Left ventricle myocardium inferior (tissue), 1 donor: ENCODE measurements around the gene NCAPD2. TPM values are rescaled to one million over a fixed set of nuclear protein-coding genes. Genes with fewer than 3 reads are reported as not detected.
A peak's percentile ranks its signal among the peaks of the same experiment; 100 is the strongest.

Experiments used
- DNase-seq: peaks from one replicate; pipeline ENCODE4 v3.0.0-alpha.2; 2020
- H3K27ac ChIP-seq: fragments of 200-600 bp; replicated peaks from 2 replicates; pipeline ENCODE4 v1.8.0; 2021
- H3K27me3 ChIP-seq: fragments of 200-600 bp; 2 replicates; pipeline ENCODE4 v1.8.0; 2021; ENCODE audit warnings: low read depth
- H3K36me3 ChIP-seq: fragments of 200-600 bp; 2 replicates; pipeline ENCODE4 v1.8.0; 2021
- H3K4me1 ChIP-seq: fragments of 200-600 bp; 2 replicates; pipeline ENCODE4 v1.8.0; 2021
- H3K4me3 ChIP-seq: fragments of 200-600 bp; 2 replicates; pipeline ENCODE4 v1.8.0; 2021; ENCODE audit warnings: mild to moderate bottlenecking, moderate library complexity
- H3K9me3 ChIP-seq: fragments of 200-600 bp; replicated peaks from 2 replicates; pipeline ENCODE4 v1.8.0; 2021
- intact Hi-C: fragments of 100-400 bp; cut with micrococcal nuclease; formaldehyde crosslinking; loops from one replicate; pipeline ENCODE4 v1.11.0; 2022
- total RNA-seq: library from RNA; stranded (reverse); fragmentation: NEBNext Ultra II Directional; extraction: Animal tissue kit (Norgen Biotek cat#: 25700); gene quantifications from one replicate; pipeline ENCODE4 v1.2.1, GENCODE V29; 2021
- TF ChIP-seq, protein P1 (sequence below): fragments of 200-600 bp; IDR thresholded peaks from 2 replicates; pipeline ENCODE4 v1.8.0; 2021; ENCODE audit warnings: antibody characterized with exemption, mild to moderate bottlenecking, borderline replicate concordance
- donor health status: DM: no; HTN: yes; CAD: no; lungs with severe emphysema.

Gene NCAPD2
- total RNA-seq, 1 donor from 2014 or later: 9.2 TPM

DNA sequence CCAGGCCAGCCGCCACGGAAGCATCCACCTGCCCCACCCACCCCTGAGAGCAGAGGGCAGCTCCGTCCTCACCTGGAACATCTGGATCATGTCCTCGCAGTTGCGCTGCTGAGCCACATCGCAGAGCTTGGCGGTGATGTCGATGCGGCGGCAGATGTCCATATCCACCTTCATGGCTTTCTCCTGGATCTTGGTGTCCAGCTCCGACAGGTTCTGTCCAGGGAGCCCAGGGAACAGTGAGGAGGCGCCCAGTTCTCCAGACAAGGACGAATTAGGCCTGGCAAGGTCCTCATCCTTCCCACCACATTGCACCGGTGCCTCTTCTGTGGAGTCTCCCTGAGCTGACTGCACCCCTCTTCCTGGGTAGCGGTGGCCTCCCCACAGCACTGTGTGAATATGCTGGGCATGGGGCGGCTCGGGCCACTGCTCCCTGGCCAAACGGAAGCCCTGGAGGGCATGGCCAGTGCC is 55.8 kb downstream of the NCAPD2 start:
- H3K36me3 ChIP-seq: peaks cover 47% of the 10 kb centered on the region

DNA sequence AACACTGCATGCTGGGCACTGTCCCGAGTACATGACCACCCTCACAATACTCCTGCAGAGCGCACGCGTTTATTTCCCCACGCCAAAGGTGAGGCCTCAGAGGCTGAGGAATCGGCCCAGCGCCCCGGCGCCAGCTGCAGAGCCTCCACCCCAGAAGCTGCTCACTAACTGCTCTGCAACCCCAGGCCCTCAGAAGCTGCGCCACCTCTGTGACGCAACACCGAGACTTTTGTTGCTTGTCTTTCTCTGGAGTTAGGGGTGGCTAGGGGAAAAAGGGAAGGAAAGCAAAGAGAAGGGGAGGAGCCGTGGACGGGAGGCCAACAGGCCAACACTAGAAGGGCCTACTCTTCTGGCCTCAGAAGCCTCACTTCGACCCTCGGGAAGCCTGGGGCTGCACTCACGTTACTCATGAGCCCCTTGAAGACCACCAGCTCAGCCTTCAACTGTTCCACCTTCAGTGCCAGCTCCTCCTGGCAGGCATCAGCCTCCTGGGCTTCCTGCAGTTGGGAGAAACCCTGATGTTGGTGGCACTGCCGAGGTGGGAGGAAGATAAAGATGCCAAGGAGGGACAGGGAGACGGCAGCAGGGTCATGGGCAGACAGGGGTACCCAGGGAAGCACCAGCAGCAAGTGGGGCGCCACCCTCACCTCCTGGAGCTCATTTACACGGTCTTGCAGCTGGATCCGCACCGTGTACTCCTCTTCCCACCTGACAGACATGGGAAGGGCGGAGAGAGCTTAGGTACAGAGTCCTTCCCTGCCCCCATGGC is 56.6 kb downstream of the NCAPD2 start:
- Histone ChIP-seq H3K27me3 (no peaks in the 10 kb centered on the region), H3K4me3 (peak overlapping the region; percentile 95), H3K4me1 (peaks cover 90% of the 10 kb centered on the region), H3K27ac (peak overlapping the region; percentile 94), H3K36me3 (peaks cover 41% of the 10 kb centered on the region), H3K9me3 (no peaks in the 10 kb centered on the region)
- DNase-seq: peak; percentile 47
- intact Hi-C loops: no loop called here
- TF ChIP-seq, protein P1, sequence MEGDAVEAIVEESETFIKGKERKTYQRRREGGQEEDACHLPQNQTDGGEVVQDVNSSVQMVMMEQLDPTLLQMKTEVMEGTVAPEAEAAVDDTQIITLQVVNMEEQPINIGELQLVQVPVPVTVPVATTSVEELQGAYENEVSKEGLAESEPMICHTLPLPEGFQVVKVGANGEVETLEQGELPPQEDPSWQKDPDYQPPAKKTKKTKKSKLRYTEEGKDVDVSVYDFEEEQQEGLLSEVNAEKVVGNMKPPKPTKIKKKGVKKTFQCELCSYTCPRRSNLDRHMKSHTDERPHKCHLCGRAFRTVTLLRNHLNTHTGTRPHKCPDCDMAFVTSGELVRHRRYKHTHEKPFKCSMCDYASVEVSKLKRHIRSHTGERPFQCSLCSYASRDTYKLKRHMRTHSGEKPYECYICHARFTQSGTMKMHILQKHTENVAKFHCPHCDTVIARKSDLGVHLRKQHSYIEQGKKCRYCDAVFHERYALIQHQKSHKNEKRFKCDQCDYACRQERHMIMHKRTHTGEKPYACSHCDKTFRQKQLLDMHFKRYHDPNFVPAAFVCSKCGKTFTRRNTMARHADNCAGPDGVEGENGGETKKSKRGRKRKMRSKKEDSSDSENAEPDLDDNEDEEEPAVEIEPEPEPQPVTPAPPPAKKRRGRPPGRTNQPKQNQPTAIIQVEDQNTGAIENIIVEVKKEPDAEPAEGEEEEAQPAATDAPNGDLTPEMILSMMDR: no peak

More for the DNA sequence above, 55.8 kb downstream of the NCAPD2 start:
- Histone ChIP-seq H3K27me3 (no peaks in the 10 kb centered on the region), H3K9me3 (no peaks in the 10 kb centered on the region), H3K4me3 (peak overlapping the region; percentile 8), H3K4me1 (peaks cover 82% of the 10 kb centered on the region), H3K27ac (peak overlapping the region; percentile 94)
- TF ChIP-seq, protein P1: no peak
- DNase-seq: no peak
- intact Hi-C loops: no loop called here

DNA sequence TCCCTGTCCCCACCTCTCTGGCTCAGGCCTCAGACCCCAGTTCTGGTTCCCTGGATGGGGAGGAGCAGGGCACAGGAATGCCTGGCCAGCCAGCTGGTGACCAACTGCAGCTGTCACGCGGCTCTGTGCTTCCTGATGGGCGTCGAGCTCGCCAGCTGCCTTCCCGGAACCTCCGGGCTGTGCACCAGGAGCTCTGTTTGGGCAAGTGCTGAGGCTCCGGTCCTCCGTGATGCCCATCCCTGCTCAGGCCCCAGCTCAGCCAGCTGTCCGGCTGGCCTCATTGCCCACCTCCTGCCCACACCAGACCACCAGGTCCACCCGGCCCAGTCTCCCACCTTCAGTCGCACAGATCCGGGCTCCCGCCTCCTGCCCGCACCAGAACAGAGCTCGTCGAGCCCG is 57.2 kb downstream of the NCAPD2 start:
- Histone ChIP-seq H3K36me3 (peaks cover 36% of the 10 kb centered on the region), H3K4me1 (peaks cover 91% of the 10 kb centered on the region), H3K4me3 (peak overlapping the region; percentile 95), H3K27me3 (no peaks in the 10 kb centered on the region), H3K27ac (peak overlapping the region; percentile 94), H3K9me3 (no peaks in the 10 kb centered on the region)
- intact Hi-C loops: no loop called here
- TF ChIP-seq, protein P1: no peak
- peak; percentile 82 for DNase-seq

DNA sequence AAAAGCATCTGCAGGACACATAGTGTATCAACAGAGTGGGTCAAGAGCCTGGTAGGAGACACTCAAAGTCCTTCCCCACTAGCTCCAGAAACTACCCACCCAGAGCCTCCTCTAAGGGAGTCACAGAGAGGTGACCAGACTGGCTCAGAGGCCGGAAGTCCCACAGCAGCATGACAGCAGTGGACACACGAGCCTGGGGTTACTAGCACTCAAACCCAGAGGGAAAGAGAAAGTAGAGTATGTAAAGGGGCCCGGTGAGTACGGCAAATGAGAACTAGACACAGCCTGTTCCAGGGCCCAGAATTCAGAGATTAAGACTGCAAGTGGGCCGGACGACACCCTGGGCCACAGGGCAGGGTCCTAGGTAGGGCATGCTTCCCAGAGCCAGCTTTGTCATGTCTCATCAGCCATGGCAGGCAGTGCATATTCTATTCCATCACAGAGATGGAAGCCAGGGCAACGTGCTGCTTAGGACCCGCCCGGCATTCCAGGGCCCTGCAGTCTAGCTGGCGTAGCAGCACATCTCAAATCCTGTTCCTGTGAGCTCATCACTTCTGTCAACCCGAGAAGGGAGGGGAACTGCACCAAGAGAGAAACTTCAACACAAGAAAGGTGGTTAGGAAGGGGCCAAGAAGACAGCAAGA is 57.7 kb downstream of the NCAPD2 start:
- H3K36me3 ChIP-seq: peaks cover 31% of the 10 kb centered on the region
- H3K4me3 ChIP-seq: peak overlapping the region; percentile 95
- no peaks in the 10 kb centered on the region for H3K27me3 ChIP-seq
- peak; percentile 48 for DNase-seq
- H3K9me3 ChIP-seq: no peaks in the 10 kb centered on the region
- TF ChIP-seq, protein P1: no peak
- peaks cover 94% of the 10 kb centered on the region for H3K4me1 ChIP-seq
- H3K27ac ChIP-seq: peak overlapping the region; percentile 94
- intact Hi-C loops: no loop called here

DNA sequence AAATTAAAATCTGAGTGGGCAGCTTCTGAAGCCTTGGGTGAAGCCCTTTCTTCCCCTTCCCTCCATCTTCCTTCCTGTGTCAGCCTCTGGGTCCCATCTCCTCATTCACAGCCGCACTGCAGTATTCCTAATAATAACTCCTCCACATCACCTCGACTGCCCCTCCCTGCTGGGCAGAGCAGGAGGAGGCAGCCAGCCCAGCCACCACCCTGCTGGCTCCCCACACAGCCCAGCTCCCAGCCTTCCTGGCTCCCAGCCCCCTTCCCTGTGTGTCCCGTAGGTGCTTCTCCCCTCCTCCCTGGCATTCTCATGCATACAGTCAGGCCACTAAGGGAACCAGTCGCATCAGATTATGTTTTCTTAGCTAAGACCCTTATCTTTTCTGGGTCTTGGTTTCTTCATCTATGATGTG is 58.2 kb downstream of the NCAPD2 start:
- Histone ChIP-seq H3K4me3 (peak overlapping the region; percentile 95), H3K36me3 (peaks cover 31% of the 10 kb centered on the region), H3K9me3 (no peaks in the 10 kb centered on the region), H3K27me3 (no peaks in the 10 kb centered on the region), H3K4me1 (peaks cover 96% of the 10 kb centered on the region), H3K27ac (peak overlapping the region; percentile 94)
- intact Hi-C loops: no loop called here
- DNase-seq: peak; percentile 79
- TF ChIP-seq, protein P1: no peak
